Endothelial cell (in vitro differentiated cells): Measurements from ENCODE around the gene TMEM86A. TPM values are rescaled to one million over a fixed set of nuclear protein-coding genes. Genes with fewer than 3 reads are reported as not detected.
A peak's percentile ranks its signal among the peaks of the same experiment; 100 is the strongest.

Source experiments
- DNase-seq: peaks from one replicate; pipeline ENCODE4 v3.0.0; 2021; ENCODE audit warnings: low spot score
- H3K27ac Mint-ChIP-seq: one replicate; pipeline ENCODE4 v1.8.0; 2021; ENCODE audit warnings: mixed read lengths, inconsistent platforms; ENCODE audit not compliant: unreplicated experiment
- H3K27me3 Mint-ChIP-seq: one replicate; pipeline ENCODE4 v1.8.0; 2021; ENCODE audit warnings: mild to moderate bottlenecking, moderate library complexity, mixed read lengths, inconsistent platforms; ENCODE audit not compliant: unreplicated experiment
- H3K36me3 Mint-ChIP-seq: one replicate; pipeline ENCODE4 v1.8.0; 2021; ENCODE audit warnings: mild to moderate bottlenecking, low read depth, mixed read lengths, inconsistent platforms; ENCODE audit not compliant: unreplicated experiment
- H3K4me1 Mint-ChIP-seq: one replicate; pipeline ENCODE4 v1.8.0; 2021; ENCODE audit warnings: mild to moderate bottlenecking, mixed read lengths, inconsistent platforms; ENCODE audit not compliant: unreplicated experiment
- H3K4me3 Mint-ChIP-seq: one replicate; pipeline ENCODE4 v1.8.0; 2021; ENCODE audit warnings: mild to moderate bottlenecking, mixed read lengths, inconsistent platforms; ENCODE audit not compliant: unreplicated experiment
- H3K9me3 Mint-ChIP-seq: one replicate; pipeline ENCODE4 v1.8.0; 2021; ENCODE audit warnings: mixed read lengths, inconsistent platforms; ENCODE audit not compliant: unreplicated experiment
- total RNA-seq: library from RNA; stranded (reverse); fragmentation: NEBNext Ultra II Directional; extraction: Animal tissue kit (Norgen Biotek cat#: 25700); gene quantifications from one replicate; pipeline ENCODE4 v1.2.1, GENCODE V29; 2021; ENCODE audit not compliant: unreplicated experiment
- TF ChIP-seq, protein P1 (sequence below): fragments of 200-600 bp; sonication (generic); IDR thresholded peaks from one replicate; pipeline ENCODE4 v1.5.0; 2021; ENCODE audit warnings: antibody characterized with exemption; ENCODE audit not compliant: unreplicated experiment

TMEM86A gene
- total RNA-seq, 1 donor from 2014 or later: 3.9 TPM

DNA sequence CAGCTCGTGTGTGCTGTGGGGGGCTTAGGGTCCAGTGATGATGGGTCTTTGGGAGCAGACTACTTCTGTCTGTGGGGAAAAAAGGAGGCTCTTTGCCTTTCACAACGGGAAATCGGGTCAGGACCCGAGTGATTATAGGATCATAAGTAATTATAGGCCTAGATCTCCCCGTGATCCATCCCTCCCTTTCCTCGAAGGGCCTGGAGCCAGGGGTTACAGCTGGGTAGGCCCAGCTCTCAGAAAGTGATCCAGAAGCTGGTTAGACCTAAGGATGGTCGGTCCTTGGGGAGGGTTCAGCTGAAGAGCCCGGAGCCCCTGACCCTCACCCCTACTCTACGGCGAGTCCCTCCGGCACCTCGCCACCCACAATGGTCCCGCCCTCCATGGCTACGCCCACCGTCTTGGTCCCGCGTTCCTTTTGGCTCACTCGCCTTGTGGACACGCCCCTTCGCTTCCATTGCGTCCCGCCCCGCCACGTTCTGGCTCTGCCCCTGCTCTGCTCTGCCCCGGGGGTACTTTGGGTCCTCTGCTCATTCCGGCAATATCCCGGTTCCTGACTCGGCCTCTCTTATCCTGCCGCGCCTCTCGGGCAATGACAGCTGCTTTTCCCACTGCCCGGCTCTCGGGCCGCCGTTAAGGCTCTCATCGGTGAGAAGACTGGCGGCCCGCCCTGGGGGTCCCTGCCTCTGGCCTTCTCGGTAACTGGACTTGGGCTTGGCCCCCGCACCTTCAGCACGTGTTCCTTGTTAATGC is 22.4 kb downstream of the TMEM86A start:
- H3K4me1 Mint-ChIP-seq: no peaks in the 10 kb centered on the region
- H3K9me3 Mint-ChIP-seq: no peaks in the 10 kb centered on the region
- DNase-seq: peak; percentile 69
- H3K4me3 Mint-ChIP-seq: peak overlapping the region; percentile 88
- TF ChIP-seq, protein P1, sequence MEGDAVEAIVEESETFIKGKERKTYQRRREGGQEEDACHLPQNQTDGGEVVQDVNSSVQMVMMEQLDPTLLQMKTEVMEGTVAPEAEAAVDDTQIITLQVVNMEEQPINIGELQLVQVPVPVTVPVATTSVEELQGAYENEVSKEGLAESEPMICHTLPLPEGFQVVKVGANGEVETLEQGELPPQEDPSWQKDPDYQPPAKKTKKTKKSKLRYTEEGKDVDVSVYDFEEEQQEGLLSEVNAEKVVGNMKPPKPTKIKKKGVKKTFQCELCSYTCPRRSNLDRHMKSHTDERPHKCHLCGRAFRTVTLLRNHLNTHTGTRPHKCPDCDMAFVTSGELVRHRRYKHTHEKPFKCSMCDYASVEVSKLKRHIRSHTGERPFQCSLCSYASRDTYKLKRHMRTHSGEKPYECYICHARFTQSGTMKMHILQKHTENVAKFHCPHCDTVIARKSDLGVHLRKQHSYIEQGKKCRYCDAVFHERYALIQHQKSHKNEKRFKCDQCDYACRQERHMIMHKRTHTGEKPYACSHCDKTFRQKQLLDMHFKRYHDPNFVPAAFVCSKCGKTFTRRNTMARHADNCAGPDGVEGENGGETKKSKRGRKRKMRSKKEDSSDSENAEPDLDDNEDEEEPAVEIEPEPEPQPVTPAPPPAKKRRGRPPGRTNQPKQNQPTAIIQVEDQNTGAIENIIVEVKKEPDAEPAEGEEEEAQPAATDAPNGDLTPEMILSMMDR: no peak
- H3K27ac Mint-ChIP-seq: no peak overlapping the region
- no peaks in the 10 kb centered on the region for H3K36me3 Mint-ChIP-seq
- peaks cover 8% of the 10 kb centered on the region for H3K27me3 Mint-ChIP-seq

DNA sequence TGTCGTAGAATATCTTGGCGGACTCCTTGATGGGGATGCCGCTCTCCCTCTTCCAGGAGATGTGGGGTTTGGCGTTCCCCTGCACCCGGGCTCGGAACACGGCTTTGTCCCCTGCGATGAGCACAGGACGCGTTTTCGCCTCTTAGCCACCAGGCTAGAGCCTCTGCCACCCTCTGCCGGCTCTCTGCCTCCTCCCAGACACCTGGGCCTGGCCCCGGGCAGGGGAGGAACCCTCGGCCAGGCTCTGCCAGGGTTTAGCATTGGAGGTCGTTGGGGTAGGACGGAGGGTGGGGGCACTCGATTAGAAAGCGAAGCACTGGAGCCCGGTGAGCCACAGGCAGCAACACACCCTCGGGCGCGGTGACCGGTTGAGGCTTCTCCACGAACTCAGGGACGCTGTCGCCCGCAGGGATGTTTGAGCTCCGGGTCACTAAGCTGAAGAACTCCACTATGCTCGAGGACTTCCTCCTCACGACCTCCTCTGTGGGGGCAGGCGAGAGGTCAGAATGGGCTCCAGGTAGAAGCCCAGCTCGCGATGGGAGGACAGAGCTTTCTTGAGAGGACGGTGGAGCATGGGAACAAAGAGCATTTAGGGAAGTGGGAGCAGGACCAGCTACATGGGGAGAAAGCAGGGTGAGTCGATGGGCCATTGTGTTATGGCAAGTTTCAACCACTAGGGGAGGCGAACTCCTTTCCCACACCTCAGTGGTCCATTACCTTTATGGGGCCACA is 23.1 kb downstream of the TMEM86A start:
- no peak overlapping the region for H3K27ac Mint-ChIP-seq
- DNase-seq: peak; percentile 58

DNA sequence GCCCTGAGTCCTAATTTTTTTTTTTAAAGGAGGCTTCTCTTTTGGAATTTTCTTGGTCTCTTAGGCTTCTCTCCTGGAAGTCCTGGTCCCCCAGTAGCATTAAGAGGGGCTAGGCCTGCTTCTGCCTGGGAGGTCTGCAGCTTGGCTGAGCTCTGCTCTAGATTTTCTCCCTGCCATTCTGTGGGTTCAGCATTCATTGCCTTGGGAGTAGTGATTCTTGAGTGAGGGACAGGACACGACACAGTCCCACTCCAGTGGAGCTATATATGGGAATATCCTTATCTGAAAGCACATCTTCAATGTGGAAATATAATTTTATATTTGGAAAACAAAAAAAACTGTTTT is 23.7 kb downstream of the TMEM86A start:
- H3K4me1 Mint-ChIP-seq: no peaks in the 10 kb centered on the region
- TF ChIP-seq, protein P1: no peak
- peaks cover 4% of the 10 kb centered on the region for H3K27me3 Mint-ChIP-seq
- H3K4me3 Mint-ChIP-seq: peak overlapping the region; percentile 71
- no peaks in the 10 kb centered on the region for H3K36me3 Mint-ChIP-seq
- DNase-seq: no peak
- H3K9me3 Mint-ChIP-seq: no peaks in the 10 kb centered on the region
- no peak overlapping the region for H3K27ac Mint-ChIP-seq

More for the DNA sequence above, 23.1 kb downstream of the TMEM86A start:
- TF ChIP-seq, protein P1: peak; percentile 81
- H3K4me1 Mint-ChIP-seq: no peaks in the 10 kb centered on the region
- H3K4me3 Mint-ChIP-seq: peak overlapping the region; percentile 88
- H3K9me3 Mint-ChIP-seq: no peaks in the 10 kb centered on the region
- H3K27me3 Mint-ChIP-seq: peaks cover 5% of the 10 kb centered on the region
- H3K36me3 Mint-ChIP-seq: no peaks in the 10 kb centered on the region

DNA sequence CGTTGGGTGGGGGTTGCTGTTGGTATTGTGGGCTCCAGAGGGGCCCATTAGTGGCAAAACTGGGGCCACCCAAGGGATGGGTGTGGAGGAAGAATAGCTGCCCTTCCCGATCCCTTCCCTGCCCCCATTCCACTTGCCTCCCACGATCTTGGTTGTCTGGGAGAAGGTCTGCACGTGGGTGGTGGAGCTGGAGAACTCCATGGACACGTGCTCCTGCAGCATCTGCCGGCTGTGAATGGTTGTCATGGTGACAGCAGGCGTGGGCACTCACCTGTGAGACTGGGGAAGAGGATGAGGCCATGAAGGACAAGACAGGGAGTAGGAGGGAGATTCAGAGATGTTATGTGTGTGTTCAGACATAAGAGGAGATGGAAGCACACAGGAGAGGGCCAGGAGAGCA is 25.4 kb downstream of the TMEM86A start:
- H3K9me3 Mint-ChIP-seq: no peaks in the 10 kb centered on the region
- peaks cover 8% of the 10 kb centered on the region for H3K4me1 Mint-ChIP-seq
- H3K4me3 Mint-ChIP-seq: no peak overlapping the region
- H3K27ac Mint-ChIP-seq: no peak overlapping the region
- H3K27me3 Mint-ChIP-seq: peaks cover 2% of the 10 kb centered on the region
- DNase-seq: no peak
- TF ChIP-seq, protein P1: no peak
- no peaks in the 10 kb centered on the region for H3K36me3 Mint-ChIP-seq

DNA sequence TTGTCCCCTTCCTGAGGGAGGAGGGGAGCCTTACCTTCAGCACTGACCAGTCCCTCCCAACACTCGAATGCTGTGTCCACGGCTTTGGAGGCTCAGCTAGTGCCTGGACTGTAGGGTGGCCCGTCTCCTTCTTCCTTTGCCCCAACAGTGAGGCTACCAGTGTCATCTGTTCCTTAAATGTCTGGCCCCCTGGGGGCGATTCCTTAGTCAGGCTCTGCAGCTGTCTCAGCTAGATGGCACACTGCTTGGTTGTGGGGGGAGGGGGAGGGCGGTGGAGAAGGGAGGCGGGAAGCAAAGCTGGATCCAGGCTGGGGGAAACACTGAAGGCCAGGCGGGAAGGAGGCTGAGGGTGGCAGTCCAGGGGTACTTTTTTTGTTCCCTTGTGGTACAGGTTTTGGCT is 27.5 kb downstream of the TMEM86A start, which contains the start of gene IGSF22:
TSS of gene IGSF22 (minus strand) at position 149 of the 400 bp plus-strand sequence. CDS start 1,952 bp downstream, outside the sequence.
- H3K9me3 Mint-ChIP-seq: no peaks in the 10 kb centered on the region
- no peak within 1 kb of the TSS for H3K4me3 Mint-ChIP-seq
- H3K27me3 Mint-ChIP-seq: peaks cover 4% of the 10 kb centered on the region
- peaks cover 9% of the 10 kb centered on the region for H3K36me3 Mint-ChIP-seq
- peaks cover 8% of the 10 kb centered on the region for H3K4me1 Mint-ChIP-seq
- H3K27ac Mint-ChIP-seq: no peak within 1 kb of the TSS
- TF ChIP-seq, protein P1: no peak
- DNase-seq: no peak
